Caco-2 (cell line): ENCODE data around the gene RPL23. TPM values are rescaled to one million over a fixed set of nuclear protein-coding genes. Genes with fewer than 3 reads are reported as not detected.

Experiments used
- Bru-seq: library from RNA; stranded (reverse); fragments of 400-500 nt; gene quantifications from one replicate; lab custom pipeline; 2021; lab: Mats Ljungman, UMichigan
- BruChase-seq, 2 experiments: library from RNA; stranded (reverse); fragments of 400-500 nt; gene quantifications; one replicate each; lab custom pipeline; 2021; lab: Mats Ljungman, UMichigan
- BruUV-seq: library from RNA; stranded (reverse); fragments of 400-500 nt; replicated peaks from 2 replicates; lab custom pipeline; 2021; lab: Mats Ljungman, UMichigan
- CTCF ChIA-PET: fragments of 300-600 bp; sonication (Branson Sonifier 250); formaldehyde crosslinking; loops from one replicate; lab custom pipeline; 2022; ENCODE audit warnings: antibody characterized with exemption; lab: Charles Lee
- POLR2A ChIA-PET: fragments of 300-600 bp; sonication (Branson Sonifier 250); formaldehyde crosslinking; loops from one replicate; lab custom pipeline; 2022; ENCODE audit warnings: antibody characterized with exemption; lab: Charles Lee
- DNase-seq, 2 experiments: peaks; one replicate each; pipeline versions ENCODE4 v3.0.0 to v3.0.0-alpha.2; 2020 to 2022
- H3K27me3 ChIP-seq: replicated peaks from 2 replicates; pipeline ENCODE4 v1.6.0; 2011; ENCODE audit warnings: low read length; ENCODE audit not compliant: control insufficient read depth, insufficient read depth
- H3K36me3 ChIP-seq: 2 replicates; pipeline ENCODE4 v1.5.1; 2011; ENCODE audit warnings: low read length; ENCODE audit not compliant: control insufficient read depth, insufficient read depth
- H3K4me1 ChIP-seq: fragments of 250-450 bp; sonication (Bioruptor Pico); 2 replicates; pipeline ENCODE4 v1.5.1; 2020; ENCODE audit warnings: mild to moderate bottlenecking
- H3K4me3 ChIP-seq: 2 replicates; pipeline ENCODE4 v1.5.1; 2011; ENCODE audit warnings: low read depth, mild to moderate bottlenecking, control low read depth, low read length
- H3K9me3 ChIP-seq: fragments of 250-450 bp; sonication (Bioruptor Pico); 2 replicates; pipeline ENCODE4 v1.5.1; 2020; ENCODE audit warnings: mild to moderate bottlenecking, moderate library complexity
- H3K27ac Mint-ChIP-seq: one replicate; pipeline ENCODE4 v1.8.0; 2022; ENCODE audit warnings: mixed read lengths; ENCODE audit not compliant: unreplicated experiment
- H3K27me3 Mint-ChIP-seq: one replicate; pipeline ENCODE4 v1.8.0; 2022; ENCODE audit warnings: mixed read lengths; ENCODE audit not compliant: insufficient read depth, unreplicated experiment
- H3K36me3 Mint-ChIP-seq: one replicate; pipeline ENCODE4 v1.8.0; 2022; ENCODE audit warnings: mild to moderate bottlenecking, mixed read lengths; ENCODE audit not compliant: insufficient read depth, unreplicated experiment
- H3K4me1 Mint-ChIP-seq: one replicate; pipeline ENCODE4 v1.8.0; 2022; ENCODE audit warnings: low read depth, mixed read lengths; ENCODE audit not compliant: unreplicated experiment
- H3K4me3 Mint-ChIP-seq: one replicate; pipeline ENCODE4 v1.8.0; 2022; ENCODE audit warnings: mild to moderate bottlenecking, moderate library complexity, mixed read lengths; ENCODE audit not compliant: unreplicated experiment
- H3K9me3 Mint-ChIP-seq: one replicate; pipeline ENCODE4 v1.8.0; 2022; ENCODE audit warnings: mixed read lengths; ENCODE audit not compliant: unreplicated experiment
- intact Hi-C: fragments of 100-400 bp; cut with micrococcal nuclease; formaldehyde crosslinking; loops from one replicate; pipeline ENCODE4 v1.10.0; 2022; ENCODE audit not compliant: unreplicated experiment
- long read RNA-seq: library from polyadenylated mRNA; stranded (forward); transcript quantifications from one replicate; pipeline ENCODE4 v2.0.0, GENCODE V29; 2022
- total RNA-seq: library from RNA; stranded (reverse); gene quantifications from 2 replicates; pipeline ENCODE4 v1.2.3, GENCODE V29; 2022
- TF ChIP-seq, protein P1 (sequence below), 2 experiments: fragments of 200-600 bp in 1 of 2; IDR thresholded peaks; 1 replicate in 1 of 2; 2 replicates in 1 of 2; pipeline versions ENCODE4 v1.5.1 to v1.8.0; 2011 to 2022; ENCODE audit warnings: antibody characterized with exemption in 1 of 2, control low read depth in 1 of 2, inconsistent platforms in 1 of 2, low read depth in 1 of 2, low read length in 1 of 2, mild to moderate bottlenecking in 1 of 2, moderate library complexity in 1 of 2; ENCODE audit not compliant: insufficient read depth in 1 of 2, severe bottlenecking in 1 of 2, unreplicated experiment in 1 of 2

The RPL23 gene
- total RNA-seq, result 2,216 and 2,327 TPM in 2 replicates
- Bru-seq, nascent RNA, result percentile 100 among the genes with signal in this experiment
- BruChase-seq, experiment 1, labeled RNA remaining after a 2-hour chase, result percentile 100 among the genes with signal in this experiment
- BruChase-seq, experiment 2, labeled RNA remaining after a 6-hour chase, result percentile 100 among the genes with signal in this experiment
- long read RNA-seq, transcript RPL23-206 (5 exons, 2,821 nt), result major isoform, 240 of 357 reads
- long read RNA-seq, partial matches to known transcripts, result 100 of 357 reads
- long read RNA-seq, other reads (novel, unspliced or antisense), result 16 of 357 reads

- H3K4me1 Mint-ChIP-seq, result peaks cover 22% of the 10 kb centered on the region
- H3K36me3 Mint-ChIP-seq, result peaks cover 59% of the 10 kb centered on the region
- no peaks in the 10 kb centered on the region for H3K9me3 Mint-ChIP-seq
- POLR2A ChIA-PET, result interaction anchor here (0.5 to 2.1 kb wide), 18 partner anchors 9 to 346 kb away, joined by 3 to 42 read pairs (median 4); partner anchors contain the start of genes CWC25, FBXO47, LASP1 and MLLT6
- peak within 1 kb of the TSS; percentile 100 for H3K4me3 Mint-ChIP-seq
- H3K27me3 ChIP-seq, result no peaks in the 10 kb centered on the region
- intact Hi-C loops, result loop anchor here (1.0 kb wide), 2 partner anchors 18 to 28 kb away; partner anchors contain the start of gene CWC25
- CTCF ChIA-PET, result interaction anchor here (0.6 to 1.8 kb wide), 6 partner anchors 9 to 300 kb away, joined by 3 to 21 read pairs (median 4); partner anchors contain the start of gene LASP1
- H3K27me3 Mint-ChIP-seq, result no peaks in the 10 kb centered on the region
- DNase-seq, result peak; percentile 95 to 96
- peaks cover 7% of the 10 kb centered on the region for H3K36me3 ChIP-seq
- TF ChIP-seq, protein P1, sequence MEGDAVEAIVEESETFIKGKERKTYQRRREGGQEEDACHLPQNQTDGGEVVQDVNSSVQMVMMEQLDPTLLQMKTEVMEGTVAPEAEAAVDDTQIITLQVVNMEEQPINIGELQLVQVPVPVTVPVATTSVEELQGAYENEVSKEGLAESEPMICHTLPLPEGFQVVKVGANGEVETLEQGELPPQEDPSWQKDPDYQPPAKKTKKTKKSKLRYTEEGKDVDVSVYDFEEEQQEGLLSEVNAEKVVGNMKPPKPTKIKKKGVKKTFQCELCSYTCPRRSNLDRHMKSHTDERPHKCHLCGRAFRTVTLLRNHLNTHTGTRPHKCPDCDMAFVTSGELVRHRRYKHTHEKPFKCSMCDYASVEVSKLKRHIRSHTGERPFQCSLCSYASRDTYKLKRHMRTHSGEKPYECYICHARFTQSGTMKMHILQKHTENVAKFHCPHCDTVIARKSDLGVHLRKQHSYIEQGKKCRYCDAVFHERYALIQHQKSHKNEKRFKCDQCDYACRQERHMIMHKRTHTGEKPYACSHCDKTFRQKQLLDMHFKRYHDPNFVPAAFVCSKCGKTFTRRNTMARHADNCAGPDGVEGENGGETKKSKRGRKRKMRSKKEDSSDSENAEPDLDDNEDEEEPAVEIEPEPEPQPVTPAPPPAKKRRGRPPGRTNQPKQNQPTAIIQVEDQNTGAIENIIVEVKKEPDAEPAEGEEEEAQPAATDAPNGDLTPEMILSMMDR (IDR thresholded peaks at IDR 0.05; ENCODE audit: insufficient read depth in 1 of 2, low read depth in 1 of 2, low read length in 1 of 2, severe bottlenecking in 1 of 2, unreplicated experiment in 1 of 2), result no peak
- H3K4me1 ChIP-seq, result peaks cover 10% of the 10 kb centered on the region; the same call in 1 of the 2 replicates
- TSS peak; percentile 63 for BruUV-seq
- H3K4me3 ChIP-seq, result peak within 1 kb of the TSS; percentile 62
- peak within 1 kb of the TSS; percentile 100 for H3K27ac Mint-ChIP-seq
- H3K9me3 ChIP-seq, result no peaks in the 10 kb centered on the region
Observed at GRCh38 chr17:38853292-38854219, at the start of gene RPL23. Gene RPL23, minus strand, starts transcription at chr17:38853721. Its CDS starts 11 bp downstream, at chr17:38853710.

- no peak overlapping the region for H3K4me3 ChIP-seq
- TF ChIP-seq, protein P1 (IDR thresholded peaks at IDR 0.05; ENCODE audit: insufficient read depth in 1 of 2, low read depth in 1 of 2, low read length in 1 of 2, severe bottlenecking in 1 of 2, unreplicated experiment in 1 of 2), result no peak
- DNase-seq, result peak in 1 of 2 experiments; percentile 55
- Mint-ChIP-seq H3K4me3 (no peak overlapping the region), H3K4me1 (peaks cover 18% of the 10 kb centered on the region), H3K36me3 (peaks cover 67% of the 10 kb centered on the region), H3K27me3 (no peaks in the 10 kb centered on the region), H3K27ac (peak overlapping the region; percentile 15), H3K9me3 (no peaks in the 10 kb centered on the region)
- peaks cover 2% of the 10 kb centered on the region; the same call in 1 of the 2 replicates for H3K36me3 ChIP-seq
- H3K9me3 ChIP-seq, result no peaks in the 10 kb centered on the region
- intact Hi-C loops, result no loop called here
- BruUV-seq, result no TSS peak
- H3K27me3 ChIP-seq, result no peaks in the 10 kb centered on the region
- CTCF ChIA-PET, result interaction anchor here (0.6 kb wide), 1 partner anchor 18 kb away, joined by 3 read pairs; no protein-coding TSS in a partner anchor
- peaks cover 22% of the 10 kb centered on the region for H3K4me1 ChIP-seq
- POLR2A ChIA-PET, result interaction anchor here (0.6 kb wide), 2 partner anchors 16 to 31 kb away, joined by 3 to 4 read pairs; partner anchors contain the start of gene LASP1
Observed at GRCh38 chr17:38900978-38901656, 47.6 kb upstream of the RPL23 start.
